Activated CD4-positive, alpha-beta T cell treated with anti-CD3 and anti-CD28 coated beads, Interleukin-2, Interleukin-4, amounts not matched to agents 100 ng/mL and 50 ng/mL, durations not matched to agents 16 hours and 8 hours (primary cell): ENCODE data around the gene PITPNC1.

Experiments
- DNase-seq: peaks from one replicate; pipeline ENCODE4 v3.0.0-alpha.2; 2020; ENCODE audit warnings: low spot score

Gene PITPNC1

GRCh38 chr17:67733449-67733848, 356.4 kb downstream of the PITPNC1 start:
- DNase-seq: no peak

GRCh38 chr17:67737145-67737544, 360.1 kb downstream of the PITPNC1 start:
- DNase-seq: no peak

GRCh38 chr17:67742025-67742424, 364.9 kb downstream of the PITPNC1 start:
- DNase-seq: no peak
